Activated naive CD8-positive, alpha-beta T cell treated with anti-CD3 and anti-CD28 coated beads, Interleukin-2, amount 50 U/mL, for 24 hours (primary cell): ENCODE measurements around the gene NXPH3.
A peak's percentile ranks its signal among the peaks of the same experiment; 100 is the strongest.

ENCODE experiments used
- ATAC-seq: fragments of 150-1000 bp; cut with Tn5 transposase; one replicate; pipeline ENCODE4 v1.10.0; 2021
- DNase-seq: peaks from one replicate; pipeline ENCODE4 v3.0.0; 2021
- H3K27ac Mint-ChIP-seq: one replicate; pipeline ENCODE4 v1.8.0; 2021; ENCODE audit warnings: mild to moderate bottlenecking, mixed read lengths
- H3K27me3 Mint-ChIP-seq: one replicate; pipeline ENCODE4 v1.8.0; 2021; ENCODE audit warnings: mixed read lengths
- H3K36me3 Mint-ChIP-seq: one replicate; pipeline ENCODE4 v1.8.0; 2021; ENCODE audit warnings: low read depth, mixed read lengths
- H3K4me1 Mint-ChIP-seq: one replicate; pipeline ENCODE4 v1.8.0; 2021; ENCODE audit warnings: mixed read lengths
- H3K4me3 Mint-ChIP-seq: one replicate; pipeline ENCODE4 v1.8.0; 2021; ENCODE audit warnings: mild to moderate bottlenecking, moderate library complexity, mixed read lengths
- H3K9me3 Mint-ChIP-seq: one replicate; pipeline ENCODE4 v1.8.0; 2021; ENCODE audit warnings: mixed read lengths

The NXPH3 gene

GRCh38 chr17:49588726-49589576 is 13.3 kb downstream of the NXPH3 start:
- ATAC-seq = no peak
- no peaks in the 10 kb centered on the region for H3K4me1 Mint-ChIP-seq
- H3K4me3 Mint-ChIP-seq = no peak overlapping the region
- no peaks in the 10 kb centered on the region for H3K27me3 Mint-ChIP-seq
- no peak for DNase-seq
- peaks cover 5% of the 10 kb centered on the region for H3K36me3 Mint-ChIP-seq
- no peak overlapping the region for H3K27ac Mint-ChIP-seq
- H3K9me3 Mint-ChIP-seq = no peaks in the 10 kb centered on the region

DNA sequence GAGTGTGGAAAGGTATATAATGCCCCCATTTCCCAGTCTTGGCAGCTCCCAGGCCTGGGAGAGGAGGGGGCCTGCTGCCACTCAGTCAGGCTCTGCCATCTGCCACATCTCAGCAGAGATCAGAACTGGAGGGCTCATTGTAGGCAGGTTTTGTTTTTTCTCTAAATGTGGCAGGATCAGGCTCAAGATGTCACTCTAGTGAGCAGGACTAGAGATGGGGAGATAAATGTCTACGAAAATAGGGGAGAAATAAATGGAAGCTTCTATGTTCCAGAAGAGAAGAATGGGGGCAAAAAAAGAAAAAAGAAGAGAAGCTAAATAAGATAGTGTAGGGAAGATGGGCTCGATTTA is 13.9 kb downstream of the NXPH3 start:
- H3K9me3 Mint-ChIP-seq = no peaks in the 10 kb centered on the region
- H3K4me3 Mint-ChIP-seq = no peak overlapping the region
- no peaks in the 10 kb centered on the region for H3K27me3 Mint-ChIP-seq
- H3K27ac Mint-ChIP-seq = no peak overlapping the region
- H3K4me1 Mint-ChIP-seq = no peaks in the 10 kb centered on the region
- no peak for DNase-seq
- ATAC-seq = no peak
- peaks cover 5% of the 10 kb centered on the region for H3K36me3 Mint-ChIP-seq

DNA sequence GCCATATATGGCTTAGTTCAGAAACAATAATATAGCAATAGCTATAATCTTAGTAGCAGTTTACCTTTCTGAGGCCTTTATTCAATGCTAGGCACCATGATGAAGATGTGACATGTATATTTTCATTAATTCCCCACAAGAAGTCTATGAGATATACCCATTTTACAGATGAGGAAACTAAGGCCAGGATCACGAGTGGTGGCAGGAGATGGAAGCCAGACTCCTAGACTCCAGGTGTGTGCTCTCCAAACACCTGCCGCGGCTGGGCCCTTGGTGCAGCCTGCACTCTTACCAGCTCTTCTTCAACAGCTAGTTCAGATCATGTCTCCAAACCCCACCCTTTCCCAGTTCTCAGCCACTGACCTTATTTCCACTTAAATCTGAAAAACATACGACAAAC is 15.2 kb downstream of the NXPH3 start:
- no peak for ATAC-seq
- DNase-seq = no peak
- no peaks in the 10 kb centered on the region for H3K27me3 Mint-ChIP-seq
- no peak overlapping the region for H3K4me3 Mint-ChIP-seq
- H3K27ac Mint-ChIP-seq = no peak overlapping the region
- no peaks in the 10 kb centered on the region for H3K9me3 Mint-ChIP-seq
- H3K36me3 Mint-ChIP-seq = peaks cover 5% of the 10 kb centered on the region
- H3K4me1 Mint-ChIP-seq = no peaks in the 10 kb centered on the region

DNA sequence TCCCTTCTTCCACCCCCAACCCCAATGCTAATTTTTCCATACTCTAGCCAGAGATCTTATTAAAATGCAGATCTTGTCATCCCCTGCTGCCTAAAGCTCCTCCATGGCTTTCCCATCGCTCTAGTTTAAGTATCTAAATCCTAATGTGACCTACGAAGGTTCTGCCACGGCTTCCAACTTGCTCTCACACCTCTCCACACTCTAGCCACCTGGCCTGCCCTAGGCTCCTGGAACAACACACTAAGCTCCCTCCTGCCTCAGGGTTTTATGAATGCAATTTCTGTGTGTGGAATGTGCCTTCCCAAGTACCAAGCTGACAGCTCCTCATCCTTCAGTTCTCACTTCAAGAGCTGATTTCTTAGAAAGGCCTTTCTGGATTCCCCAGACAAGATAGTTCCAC is 16.6 kb downstream of the NXPH3 start:
- Mint-ChIP-seq H3K4me3 (no peak overlapping the region), H3K27ac (no peak overlapping the region)

GRCh38 chr17:49595328-49595727 is 19.7 kb downstream of the NXPH3 start:
- ATAC-seq (no peak), DNase-seq (no peak)
- Mint-ChIP-seq H3K36me3 (peaks cover 20% of the 10 kb centered on the region), H3K27ac (no peak overlapping the region), H3K4me3 (no peak overlapping the region), H3K4me1 (no peaks in the 10 kb centered on the region), H3K9me3 (no peaks in the 10 kb centered on the region), H3K27me3 (no peaks in the 10 kb centered on the region)

More for the DNA sequence above, 16.6 kb downstream of the NXPH3 start:
- DNase-seq = no peak
- Mint-ChIP-seq H3K4me1 (no peaks in the 10 kb centered on the region), H3K9me3 (no peaks in the 10 kb centered on the region), H3K27me3 (no peaks in the 10 kb centered on the region), H3K36me3 (peaks cover 12% of the 10 kb centered on the region)
- no peak for ATAC-seq

DNA sequence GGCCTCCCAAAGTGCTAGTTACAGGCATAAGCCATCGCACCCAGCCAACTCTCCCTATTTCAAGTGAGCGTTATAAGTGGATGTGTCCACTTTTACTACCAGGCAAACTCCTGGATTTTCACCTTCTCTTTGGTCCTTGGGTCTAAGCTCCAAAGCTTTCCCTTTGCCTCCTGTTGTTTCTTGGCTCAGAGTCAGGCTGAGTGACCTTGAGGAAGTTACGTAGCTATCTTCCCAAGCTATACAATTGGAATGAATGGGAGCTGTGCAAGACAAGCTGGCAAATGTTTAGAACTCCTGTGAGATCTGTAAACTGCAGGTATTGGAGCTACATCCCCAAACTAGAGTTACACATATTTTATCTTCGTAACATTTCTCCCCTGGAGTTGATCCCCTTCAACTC is 20.3 kb downstream of the NXPH3 start:
- Mint-ChIP-seq H3K9me3 (no peaks in the 10 kb centered on the region), H3K4me3 (no peak overlapping the region), H3K27ac (no peak overlapping the region), H3K27me3 (no peaks in the 10 kb centered on the region), H3K4me1 (no peaks in the 10 kb centered on the region), H3K36me3 (peaks cover 23% of the 10 kb centered on the region)
- DNase-seq (no peak), ATAC-seq (no peak)

DNA sequence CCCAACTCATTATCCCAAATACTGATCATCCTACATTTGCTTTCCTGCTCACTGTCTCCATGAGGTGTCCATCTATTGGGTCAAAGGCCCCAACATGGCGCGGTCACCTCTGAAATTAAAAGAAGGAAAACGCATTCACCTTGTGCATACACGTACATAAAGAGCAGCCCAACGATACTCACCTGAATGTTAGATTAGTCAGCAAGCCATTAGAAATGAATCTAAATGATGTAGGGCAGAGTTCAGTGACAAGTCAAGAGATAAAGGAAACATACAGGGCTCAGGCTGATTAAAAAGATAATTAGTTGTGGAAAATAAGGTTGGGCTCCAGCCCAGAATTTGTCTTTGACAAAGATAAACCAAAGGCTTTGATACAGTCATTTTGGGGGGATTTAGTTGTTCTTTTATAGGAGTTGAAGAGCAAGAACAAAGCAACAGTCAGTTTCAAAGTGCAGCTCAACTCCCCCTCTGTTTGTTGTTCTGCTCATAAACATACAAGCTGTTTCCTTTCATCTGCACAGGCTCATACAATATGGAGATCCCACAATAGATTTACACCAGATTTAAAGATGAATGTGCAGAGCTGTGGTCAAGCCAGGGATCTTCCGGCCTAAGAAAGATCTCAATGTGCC is 21.1 kb downstream of the NXPH3 start:
- no peaks in the 10 kb centered on the region for H3K27me3 Mint-ChIP-seq
- no peak for DNase-seq
- ATAC-seq = no peak
- no peaks in the 10 kb centered on the region for H3K9me3 Mint-ChIP-seq
- no peak overlapping the region for H3K4me3 Mint-ChIP-seq
- peaks cover 26% of the 10 kb centered on the region for H3K36me3 Mint-ChIP-seq
- H3K27ac Mint-ChIP-seq = no peak overlapping the region
- H3K4me1 Mint-ChIP-seq = no peaks in the 10 kb centered on the region

GRCh38 chr17:49597436-49597835 is 21.8 kb downstream of the NXPH3 start:
- Mint-ChIP-seq H3K9me3 (no peaks in the 10 kb centered on the region), H3K27ac (no peak overlapping the region), H3K4me1 (no peaks in the 10 kb centered on the region), H3K27me3 (no peaks in the 10 kb centered on the region), H3K36me3 (peaks cover 28% of the 10 kb centered on the region), H3K4me3 (no peak overlapping the region)
- DNase-seq (no peak), ATAC-seq (no peak)

DNA sequence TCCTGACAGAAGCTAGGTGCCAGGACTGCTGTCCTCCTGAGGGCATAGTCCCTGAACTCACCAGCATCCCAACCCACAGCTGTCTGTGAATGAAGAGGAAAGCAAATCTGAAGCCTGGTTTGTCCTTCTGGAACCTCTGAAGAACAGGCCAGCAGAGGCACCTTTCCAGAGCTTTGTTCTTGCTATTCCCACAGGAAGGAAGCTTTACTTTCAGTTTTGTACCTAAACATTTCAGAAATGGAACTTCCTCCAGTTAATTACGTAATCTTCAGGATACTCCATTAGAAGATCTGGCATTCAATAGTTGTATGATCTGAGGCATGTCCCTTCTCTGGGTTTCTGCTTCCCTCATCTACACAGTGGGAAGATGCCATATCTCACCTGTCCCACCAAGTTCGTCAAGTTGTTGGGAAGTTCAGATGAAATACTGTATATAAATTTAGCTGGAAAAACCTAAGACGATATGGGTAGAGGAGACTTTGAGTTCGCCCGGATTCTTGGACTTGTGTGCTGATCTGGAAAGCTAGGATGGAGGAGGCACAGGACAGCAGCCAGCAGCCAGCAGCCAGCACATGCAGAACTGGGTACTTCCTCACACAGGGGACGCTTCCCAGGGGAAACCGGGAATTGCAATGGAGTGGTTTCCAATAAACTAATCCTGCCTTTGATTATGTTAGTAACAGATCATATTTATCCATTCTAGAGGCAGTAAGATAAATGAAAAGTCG is 22.4 kb downstream of the NXPH3 start:
- peaks cover 31% of the 10 kb centered on the region for H3K36me3 Mint-ChIP-seq
- DNase-seq (no peak), ATAC-seq (no peak)
- no peak overlapping the region for H3K4me3 Mint-ChIP-seq
- H3K4me1 Mint-ChIP-seq = no peaks in the 10 kb centered on the region
- H3K27me3 Mint-ChIP-seq = no peaks in the 10 kb centered on the region
- H3K27ac Mint-ChIP-seq = peak overlapping the region; percentile 38
- H3K9me3 Mint-ChIP-seq = no peaks in the 10 kb centered on the region

- Mint-ChIP-seq H3K27ac (no peak overlapping the region), H3K9me3 (no peaks in the 10 kb centered on the region), H3K4me3 (no peak overlapping the region), H3K4me1 (no peaks in the 10 kb centered on the region), H3K36me3 (peaks cover 35% of the 10 kb centered on the region), H3K27me3 (no peaks in the 10 kb centered on the region)
- ATAC-seq (no peak), DNase-seq (no peak)
These were observed 23.2 kb downstream of the NXPH3 start for GRCh38 chr17:49598918-49599317.

GRCh38 chr17:49600949-49601348 is 25.3 kb downstream of the NXPH3 start:
- H3K36me3 Mint-ChIP-seq = peaks cover 45% of the 10 kb centered on the region
- no peaks in the 10 kb centered on the region for H3K4me1 Mint-ChIP-seq
- H3K27ac Mint-ChIP-seq = no peak overlapping the region
- no peaks in the 10 kb centered on the region for H3K27me3 Mint-ChIP-seq
- H3K4me3 Mint-ChIP-seq = no peak overlapping the region
- no peaks in the 10 kb centered on the region for H3K9me3 Mint-ChIP-seq
- DNase-seq = no peak
- no peak for ATAC-seq

DNA sequence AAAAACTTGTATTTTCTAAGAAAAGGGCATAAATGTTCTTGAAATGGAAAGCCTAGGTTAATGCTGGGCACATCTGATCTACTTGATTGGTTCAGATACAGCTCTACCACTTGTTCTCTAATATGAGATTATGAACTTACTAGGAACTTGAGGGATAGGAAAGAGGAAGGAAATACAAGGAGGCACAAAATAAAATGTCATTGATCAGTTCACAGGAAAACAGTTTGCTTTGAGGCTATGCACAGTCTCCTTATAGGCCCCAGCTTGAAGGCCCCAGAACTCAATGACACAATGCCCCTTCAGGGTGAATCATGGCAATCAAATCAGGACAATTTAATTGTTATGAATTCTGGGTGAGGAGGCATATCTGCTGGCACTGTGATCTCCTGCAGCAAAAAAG is 27.1 kb downstream of the NXPH3 start:
- Mint-ChIP-seq H3K4me1 (no peaks in the 10 kb centered on the region), H3K27ac (no peak overlapping the region), H3K9me3 (no peaks in the 10 kb centered on the region), H3K27me3 (no peaks in the 10 kb centered on the region), H3K4me3 (no peak overlapping the region), H3K36me3 (peaks cover 46% of the 10 kb centered on the region)
- ATAC-seq (no peak), DNase-seq (no peak)

DNA sequence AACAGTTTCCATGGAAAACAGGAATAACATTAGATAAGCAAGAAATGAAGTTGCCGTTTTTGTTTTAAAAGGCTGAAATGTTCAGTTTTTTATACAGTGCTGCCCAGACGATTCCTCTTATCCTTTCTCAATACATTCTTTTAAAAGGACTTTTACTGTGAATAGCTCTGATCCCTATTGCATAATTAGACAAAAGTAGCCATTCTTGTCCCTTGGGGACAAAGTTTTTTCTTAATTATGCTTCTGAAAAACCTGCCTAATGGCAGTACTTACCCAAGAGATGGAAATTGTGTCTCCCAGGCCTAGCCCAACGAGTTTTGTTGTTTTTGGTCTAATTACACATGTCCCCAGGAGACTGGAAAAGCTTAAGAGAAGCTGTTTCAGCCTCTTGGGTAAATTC is 27.6 kb downstream of the NXPH3 start:
- DNase-seq (no peak), ATAC-seq (no peak)
- no peak overlapping the region for H3K4me3 Mint-ChIP-seq
- no peaks in the 10 kb centered on the region for H3K4me1 Mint-ChIP-seq
- no peaks in the 10 kb centered on the region for H3K9me3 Mint-ChIP-seq
- H3K27ac Mint-ChIP-seq = no peak overlapping the region
- H3K36me3 Mint-ChIP-seq = peaks cover 44% of the 10 kb centered on the region
- no peaks in the 10 kb centered on the region for H3K27me3 Mint-ChIP-seq

- no peaks in the 10 kb centered on the region for H3K27me3 Mint-ChIP-seq
- peaks cover 46% of the 10 kb centered on the region for H3K36me3 Mint-ChIP-seq
- no peak for ATAC-seq
- H3K4me3 Mint-ChIP-seq = no peak overlapping the region
- no peaks in the 10 kb centered on the region for H3K9me3 Mint-ChIP-seq
- DNase-seq = no peak
- no peak overlapping the region for H3K27ac Mint-ChIP-seq
- no peaks in the 10 kb centered on the region for H3K4me1 Mint-ChIP-seq
These were observed 28.0 kb downstream of the NXPH3 start for GRCh38 chr17:49603720-49604119.

DNA sequence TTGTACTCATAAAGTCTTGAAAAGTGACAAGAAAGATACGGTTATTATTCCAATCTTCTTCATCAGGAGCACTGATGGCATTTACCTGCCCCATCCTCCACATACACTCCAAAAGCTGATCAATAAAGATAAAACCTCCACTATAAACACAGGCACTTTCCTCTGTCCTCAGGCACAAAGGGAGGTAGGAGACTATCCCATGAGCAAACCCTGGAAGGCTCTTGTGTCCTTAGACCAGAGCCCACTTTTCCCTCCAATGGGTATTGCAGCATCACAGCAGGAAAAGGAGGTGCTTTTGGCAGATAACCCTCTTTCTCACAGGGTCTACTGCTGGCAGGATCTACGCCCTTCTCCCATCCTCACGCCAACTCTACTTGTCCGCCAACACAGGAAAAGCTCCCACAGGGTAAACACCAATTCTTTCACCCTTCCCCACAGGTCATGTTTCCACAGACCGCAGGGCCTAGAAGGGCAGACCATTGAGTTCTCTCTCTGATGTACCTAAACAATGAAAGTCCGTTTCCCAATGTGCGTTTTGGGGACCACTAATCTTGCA is 28.7 kb downstream of the NXPH3 start:
- ATAC-seq = no peak
- Mint-ChIP-seq H3K27me3 (no peaks in the 10 kb centered on the region), H3K4me1 (no peaks in the 10 kb centered on the region), H3K9me3 (no peaks in the 10 kb centered on the region), H3K36me3 (peaks cover 44% of the 10 kb centered on the region), H3K4me3 (no peak overlapping the region), H3K27ac (no peak overlapping the region)
- no peak for DNase-seq
